ENCODE measurements around the gene WLS.

Gene WLS

GRCh38 chr1:68160021-68160420, 72.3 kb downstream of the WLS start:
- Histone ChIP-seq H3K9ac (ENCODE audit: low read length) (no peak overlapping the region), H3K27me3 (replicated peaks; ENCODE audit: insufficient read depth, low read length) (no peaks in the 10 kb centered on the region), H2AFZ (ENCODE audit: low read length) (no peak overlapping the region), H3K9me2 (replicated peaks; ENCODE audit: insufficient read depth, low read length) (no peaks in the 10 kb centered on the region), H3K4me3 (ENCODE audit: low read length) (no peak overlapping the region), H3K4me1 (ENCODE audit: low read length) (peaks cover 22% of the 10 kb centered on the region), H3K27ac (ENCODE audit: low read length) (no peak overlapping the region), H3K4me2 (ENCODE audit: low read depth, low read length) (no peak overlapping the region), H3K9me3 (replicated peaks; ENCODE audit: insufficient read depth, low read length) (no peaks in the 10 kb centered on the region), H3K79me2 (ENCODE audit: low read length) (no peaks in the 10 kb centered on the region), H4K20me1 (ENCODE audit: insufficient read depth, low read length) (no peaks in the 10 kb centered on the region), H3F3A (ENCODE audit: insufficient read depth, low read length) (peaks cover 11% of the 10 kb centered on the region), H3K36me3 (replicated peaks; ENCODE audit: insufficient read depth, low read length) (no peaks in the 10 kb centered on the region)
- TF ChIP-seq EZH2phosphoT487 (IDR thresholded peaks at IDR 0.05; ENCODE audit: low read length), result no peak
- no peak for TF ChIP-seq EZH2 (optimal IDR thresholded peaks at IDR 0.05; ENCODE audit: low read depth, low read length)
- TF ChIP-seq, protein P1, sequence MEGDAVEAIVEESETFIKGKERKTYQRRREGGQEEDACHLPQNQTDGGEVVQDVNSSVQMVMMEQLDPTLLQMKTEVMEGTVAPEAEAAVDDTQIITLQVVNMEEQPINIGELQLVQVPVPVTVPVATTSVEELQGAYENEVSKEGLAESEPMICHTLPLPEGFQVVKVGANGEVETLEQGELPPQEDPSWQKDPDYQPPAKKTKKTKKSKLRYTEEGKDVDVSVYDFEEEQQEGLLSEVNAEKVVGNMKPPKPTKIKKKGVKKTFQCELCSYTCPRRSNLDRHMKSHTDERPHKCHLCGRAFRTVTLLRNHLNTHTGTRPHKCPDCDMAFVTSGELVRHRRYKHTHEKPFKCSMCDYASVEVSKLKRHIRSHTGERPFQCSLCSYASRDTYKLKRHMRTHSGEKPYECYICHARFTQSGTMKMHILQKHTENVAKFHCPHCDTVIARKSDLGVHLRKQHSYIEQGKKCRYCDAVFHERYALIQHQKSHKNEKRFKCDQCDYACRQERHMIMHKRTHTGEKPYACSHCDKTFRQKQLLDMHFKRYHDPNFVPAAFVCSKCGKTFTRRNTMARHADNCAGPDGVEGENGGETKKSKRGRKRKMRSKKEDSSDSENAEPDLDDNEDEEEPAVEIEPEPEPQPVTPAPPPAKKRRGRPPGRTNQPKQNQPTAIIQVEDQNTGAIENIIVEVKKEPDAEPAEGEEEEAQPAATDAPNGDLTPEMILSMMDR (IDR thresholded peaks at IDR 0.05; ENCODE audit: low read length), result no peak
- DNase-seq, result no peak

- H4K20me1 ChIP-seq (ENCODE audit: insufficient read depth, low read length), result no peaks in the 10 kb centered on the region
- no peaks in the 10 kb centered on the region for H3K9me3 ChIP-seq (replicated peaks; ENCODE audit: insufficient read depth, low read length)
- H3K27me3 ChIP-seq (replicated peaks; ENCODE audit: insufficient read depth, low read length), result no peaks in the 10 kb centered on the region
- H3K4me1 ChIP-seq (ENCODE audit: low read length), result peaks cover 22% of the 10 kb centered on the region
- DNase-seq, result no peak
- no peak overlapping the region for H3K9ac ChIP-seq (ENCODE audit: low read length)
- no peak overlapping the region for H3K27ac ChIP-seq (ENCODE audit: low read length)
- H2AFZ ChIP-seq (ENCODE audit: low read length), result no peak overlapping the region
- peaks cover 11% of the 10 kb centered on the region for H3F3A ChIP-seq (ENCODE audit: insufficient read depth, low read length)
- TF ChIP-seq EZH2 (optimal IDR thresholded peaks at IDR 0.05; ENCODE audit: low read depth, low read length) (no peak), EZH2phosphoT487 (IDR thresholded peaks at IDR 0.05; ENCODE audit: low read length) (no peak)
- TF ChIP-seq, protein P1 (IDR thresholded peaks at IDR 0.05; ENCODE audit: low read length), result no peak
- H3K9me2 ChIP-seq (replicated peaks; ENCODE audit: insufficient read depth, low read length), result no peaks in the 10 kb centered on the region
- no peaks in the 10 kb centered on the region for H3K36me3 ChIP-seq (replicated peaks; ENCODE audit: insufficient read depth, low read length)
- H3K4me3 ChIP-seq (ENCODE audit: low read length), result no peak overlapping the region
- no peak overlapping the region for H3K4me2 ChIP-seq (ENCODE audit: low read depth, low read length)
- H3K79me2 ChIP-seq (ENCODE audit: low read length), result no peaks in the 10 kb centered on the region
Observed at GRCh38 chr1:68158837-68159236, 73.5 kb downstream of the WLS start.

GRCh38 chr1:68157416-68157815, 74.9 kb downstream of the WLS start:
- Histone ChIP-seq H3F3A (ENCODE audit: insufficient read depth, low read length) (peaks cover 11% of the 10 kb centered on the region), H3K27me3 (replicated peaks; ENCODE audit: insufficient read depth, low read length) (no peaks in the 10 kb centered on the region), H2AFZ (ENCODE audit: low read length) (no peak overlapping the region), H3K4me1 (ENCODE audit: low read length) (peaks cover 22% of the 10 kb centered on the region), H3K9me3 (replicated peaks; ENCODE audit: insufficient read depth, low read length) (no peaks in the 10 kb centered on the region), H3K79me2 (ENCODE audit: low read length) (no peaks in the 10 kb centered on the region), H3K9ac (ENCODE audit: low read length) (no peak overlapping the region), H4K20me1 (ENCODE audit: insufficient read depth, low read length) (no peaks in the 10 kb centered on the region), H3K36me3 (replicated peaks; ENCODE audit: insufficient read depth, low read length) (no peaks in the 10 kb centered on the region), H3K9me2 (replicated peaks; ENCODE audit: insufficient read depth, low read length) (no peaks in the 10 kb centered on the region), H3K4me2 (ENCODE audit: low read depth, low read length) (no peak overlapping the region), H3K4me3 (ENCODE audit: low read length) (no peak overlapping the region), H3K27ac (ENCODE audit: low read length) (no peak overlapping the region)
- DNase-seq, result no peak
- no peak for TF ChIP-seq EZH2 (optimal IDR thresholded peaks at IDR 0.05; ENCODE audit: low read depth, low read length)
- TF ChIP-seq EZH2phosphoT487 (IDR thresholded peaks at IDR 0.05; ENCODE audit: low read length), result no peak
- TF ChIP-seq, protein P1 (IDR thresholded peaks at IDR 0.05; ENCODE audit: low read length), result no peak
